Activated CD8-positive, alpha-beta T cell treated with anti-CD3 and anti-CD28 coated beads for 36 hours (primary cell): ENCODE data around the gene MYO10. TPM values are rescaled to one million over a fixed set of nuclear protein-coding genes. Genes with fewer than 3 reads are reported as not detected.

Experiments
- ATAC-seq: fragments of 200-7000 bp; cut with Tn5 transposase; one replicate; pipeline ENCODE4 v1.10.0; 2021; ENCODE audit warnings: mild to moderate bottlenecking, moderate library complexity
- CTCF ChIA-PET: fragments of 350-600 bp; sonication (Branson Sonifier 250); formaldehyde crosslinking; loops from one replicate; lab custom pipeline; 2021; ENCODE audit warnings: antibody characterized with exemption; lab: Charles Lee
- POLR2A ChIA-PET: fragments of 350-600 bp; sonication (Branson Sonifier 250); formaldehyde crosslinking; loops from one replicate; lab custom pipeline; 2021; ENCODE audit warnings: antibody characterized with exemption; lab: Charles Lee
- DNase-seq: peaks from one replicate; pipeline ENCODE4 v3.0.0-alpha.2; 2020
- H3K27ac Mint-ChIP-seq: one replicate; pipeline ENCODE4 v1.8.0; 2021; ENCODE audit warnings: mild to moderate bottlenecking, mixed read lengths
- H3K27me3 Mint-ChIP-seq: one replicate; pipeline ENCODE4 v1.8.0; 2021; ENCODE audit warnings: mixed read lengths
- H3K36me3 Mint-ChIP-seq: one replicate; pipeline ENCODE4 v1.8.0; 2021; ENCODE audit warnings: low read depth, mixed read lengths
- H3K4me1 Mint-ChIP-seq: one replicate; pipeline ENCODE4 v1.8.0; 2021; ENCODE audit warnings: low read depth, mixed read lengths
- H3K4me3 Mint-ChIP-seq: one replicate; pipeline ENCODE4 v1.8.0; 2021; ENCODE audit warnings: mild to moderate bottlenecking, moderate library complexity, mixed read lengths
- H3K9me3 Mint-ChIP-seq: one replicate; pipeline ENCODE4 v1.8.0; 2021; ENCODE audit warnings: mixed read lengths
- intact Hi-C: fragments of 100-400 bp; cut with micrococcal nuclease; formaldehyde crosslinking; loops from one replicate; pipeline ENCODE4 v1.10.0; 2022
- total RNA-seq, 2 experiments: library from RNA; stranded (reverse); gene quantifications; one replicate each; pipeline ENCODE4 v1.2.3, GENCODE V29; 2021
- TF ChIP-seq, protein P1 (sequence below): fragments of 200-600 bp; IDR thresholded peaks from one replicate; pipeline ENCODE4 v1.8.0; 2022; ENCODE audit warnings: antibody characterized with exemption, mild to moderate bottlenecking

Gene MYO10
- total RNA-seq, 2 experiments from 2014 or later = 0.09 TPM; not detected in 1

DNA sequence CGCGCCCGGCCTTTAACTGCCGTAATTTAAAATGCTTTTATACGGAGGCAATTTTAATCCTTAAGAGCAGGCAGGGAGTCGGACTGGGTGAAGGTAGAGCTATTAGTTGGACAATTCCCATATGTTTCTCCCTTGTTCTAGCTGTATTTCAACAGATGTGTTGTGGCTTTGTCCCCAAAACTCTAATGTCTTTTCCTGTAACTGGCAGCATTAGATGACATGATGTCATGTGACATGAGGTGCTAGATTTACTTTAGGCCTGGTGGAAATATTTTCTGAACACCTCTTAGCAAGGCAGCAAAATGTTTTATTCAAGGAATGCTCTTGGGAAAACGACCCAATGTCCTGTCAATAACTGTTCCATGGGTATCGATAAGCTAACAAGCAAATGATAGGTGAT is 8.5 kb downstream of the MYO10 start:
- TF ChIP-seq, protein P1, sequence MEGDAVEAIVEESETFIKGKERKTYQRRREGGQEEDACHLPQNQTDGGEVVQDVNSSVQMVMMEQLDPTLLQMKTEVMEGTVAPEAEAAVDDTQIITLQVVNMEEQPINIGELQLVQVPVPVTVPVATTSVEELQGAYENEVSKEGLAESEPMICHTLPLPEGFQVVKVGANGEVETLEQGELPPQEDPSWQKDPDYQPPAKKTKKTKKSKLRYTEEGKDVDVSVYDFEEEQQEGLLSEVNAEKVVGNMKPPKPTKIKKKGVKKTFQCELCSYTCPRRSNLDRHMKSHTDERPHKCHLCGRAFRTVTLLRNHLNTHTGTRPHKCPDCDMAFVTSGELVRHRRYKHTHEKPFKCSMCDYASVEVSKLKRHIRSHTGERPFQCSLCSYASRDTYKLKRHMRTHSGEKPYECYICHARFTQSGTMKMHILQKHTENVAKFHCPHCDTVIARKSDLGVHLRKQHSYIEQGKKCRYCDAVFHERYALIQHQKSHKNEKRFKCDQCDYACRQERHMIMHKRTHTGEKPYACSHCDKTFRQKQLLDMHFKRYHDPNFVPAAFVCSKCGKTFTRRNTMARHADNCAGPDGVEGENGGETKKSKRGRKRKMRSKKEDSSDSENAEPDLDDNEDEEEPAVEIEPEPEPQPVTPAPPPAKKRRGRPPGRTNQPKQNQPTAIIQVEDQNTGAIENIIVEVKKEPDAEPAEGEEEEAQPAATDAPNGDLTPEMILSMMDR = no peak
- H3K4me3 Mint-ChIP-seq = no peak overlapping the region
- intact Hi-C loops = no loop called here
- H3K27ac Mint-ChIP-seq = no peak overlapping the region
- no peaks in the 10 kb centered on the region for H3K9me3 Mint-ChIP-seq
- no peaks in the 10 kb centered on the region for H3K4me1 Mint-ChIP-seq
- ATAC-seq (no peak), DNase-seq (no peak)
- H3K27me3 Mint-ChIP-seq = peaks cover 11% of the 10 kb centered on the region
- ChIA-PET CTCF (interaction anchor here (1.0 to 1.6 kb wide), 2 partner anchors 262 to 317 kb away, joined by 3 to 5 read pairs; no protein-coding TSS in a partner anchor), POLR2A (no interaction called here)
- no peaks in the 10 kb centered on the region for H3K36me3 Mint-ChIP-seq

DNA sequence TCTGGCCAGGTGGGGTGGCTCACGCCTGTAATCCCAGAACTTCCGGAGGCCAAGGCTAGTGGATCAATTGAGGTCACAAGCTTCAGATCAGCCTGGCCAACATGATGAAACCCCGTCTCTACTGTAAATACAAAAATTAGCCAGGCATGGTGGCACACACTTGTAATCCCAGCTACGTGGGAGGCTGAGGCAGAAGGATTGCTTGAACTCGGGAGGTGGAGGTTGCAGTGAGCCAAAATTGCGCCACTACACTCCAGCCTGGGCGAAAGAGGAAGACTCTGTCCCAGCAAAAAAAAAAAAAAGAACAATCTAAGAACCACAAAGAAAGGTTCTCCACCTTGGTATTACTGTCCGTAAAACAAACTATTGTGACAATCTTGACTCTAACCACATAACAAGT is 9.7 kb downstream of the MYO10 start:
- H3K27ac Mint-ChIP-seq = no peak overlapping the region
- no peaks in the 10 kb centered on the region for H3K4me1 Mint-ChIP-seq
- POLR2A ChIA-PET = no interaction called here
- peaks cover 4% of the 10 kb centered on the region for H3K27me3 Mint-ChIP-seq
- CTCF ChIA-PET = interaction anchor here (1.0 kb wide), 1 partner anchor 318 kb away, joined by 3 read pairs; no protein-coding TSS in a partner anchor
- DNase-seq (no peak), ATAC-seq (no peak)
- no peaks in the 10 kb centered on the region for H3K9me3 Mint-ChIP-seq
- TF ChIP-seq, protein P1 = no peak
- no peaks in the 10 kb centered on the region for H3K36me3 Mint-ChIP-seq
- intact Hi-C loops = no loop called here
- no peak overlapping the region for H3K4me3 Mint-ChIP-seq

DNA sequence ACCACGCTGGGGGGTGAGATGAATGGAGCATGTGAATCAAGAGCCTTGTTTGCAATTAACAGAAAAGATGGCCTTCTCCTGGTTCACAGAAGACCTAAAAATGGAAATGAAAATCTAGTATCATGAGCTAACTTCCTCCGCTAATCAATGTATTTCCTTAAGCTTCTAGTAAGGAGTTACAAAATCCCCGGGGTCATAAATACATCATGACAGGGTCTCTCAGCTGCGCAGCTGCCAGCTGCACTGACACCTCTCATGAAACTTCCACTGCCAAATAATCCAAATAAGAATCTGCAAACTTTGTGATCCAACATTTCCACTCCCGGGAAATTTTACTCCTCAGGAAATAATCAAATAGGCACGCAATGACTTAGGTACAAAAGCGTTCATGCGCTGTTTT is 11.9 kb downstream of the MYO10 start:
- ChIA-PET POLR2A (no interaction called here), CTCF (no interaction called here)
- H3K27me3 Mint-ChIP-seq = no peaks in the 10 kb centered on the region
- no peak overlapping the region for H3K4me3 Mint-ChIP-seq
- no peak for DNase-seq
- intact Hi-C loops = no loop called here
- no peaks in the 10 kb centered on the region for H3K4me1 Mint-ChIP-seq
- no peak for ATAC-seq
- H3K27ac Mint-ChIP-seq = no peak overlapping the region
- H3K36me3 Mint-ChIP-seq = no peaks in the 10 kb centered on the region
- TF ChIP-seq, protein P1 = no peak
- H3K9me3 Mint-ChIP-seq = no peaks in the 10 kb centered on the region

DNA sequence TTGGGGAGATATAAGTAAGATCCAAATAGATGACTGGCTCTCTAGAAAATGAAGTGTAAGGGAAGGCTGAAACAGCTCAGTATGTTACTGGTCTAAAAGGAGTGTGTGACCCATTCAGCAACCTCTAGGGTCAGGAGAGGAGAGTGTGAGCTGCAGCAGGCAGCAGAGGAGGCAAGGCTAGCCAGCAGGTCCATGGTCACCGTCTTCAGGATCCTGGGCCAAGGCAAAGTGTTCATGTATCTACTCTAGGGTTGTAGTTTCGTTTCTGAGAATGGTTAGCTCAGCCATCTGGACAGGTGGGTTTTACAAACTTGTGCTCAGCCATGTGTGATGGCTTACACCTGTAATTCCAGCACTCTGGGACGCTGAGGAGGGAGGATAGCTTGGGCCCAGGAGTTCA is 13.7 kb downstream of the MYO10 start:
- H3K36me3 Mint-ChIP-seq = no peaks in the 10 kb centered on the region
- H3K27me3 Mint-ChIP-seq = no peaks in the 10 kb centered on the region
- ChIA-PET CTCF (no interaction called here), POLR2A (no interaction called here)
- H3K4me1 Mint-ChIP-seq = no peaks in the 10 kb centered on the region
- no peak overlapping the region for H3K4me3 Mint-ChIP-seq
- intact Hi-C loops = no loop called here
- no peaks in the 10 kb centered on the region for H3K9me3 Mint-ChIP-seq
- TF ChIP-seq, protein P1 = no peak
- ATAC-seq = no peak
- DNase-seq = no peak
- H3K27ac Mint-ChIP-seq = no peak overlapping the region

DNA sequence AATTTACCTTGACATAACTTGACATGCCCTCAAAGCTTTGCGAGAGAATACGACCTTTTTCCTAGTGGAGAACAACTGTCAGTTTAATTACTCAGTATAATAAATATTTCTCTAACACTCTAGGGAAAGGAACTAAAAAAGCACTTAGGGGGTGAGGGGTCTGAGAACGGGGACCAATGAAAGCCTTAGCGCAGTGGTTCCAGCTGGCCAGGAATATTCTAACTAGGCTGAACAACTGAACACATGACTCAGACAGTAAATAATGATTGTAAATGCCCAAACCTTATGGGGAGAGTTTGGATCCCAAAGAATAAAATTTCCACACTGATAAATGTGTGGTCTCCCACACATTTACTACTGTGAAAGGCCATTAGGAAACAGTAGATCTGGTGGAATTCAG is 14.9 kb downstream of the MYO10 start:
- POLR2A ChIA-PET = no interaction called here
- TF ChIP-seq, protein P1 = no peak
- no peaks in the 10 kb centered on the region for H3K27me3 Mint-ChIP-seq
- H3K9me3 Mint-ChIP-seq = no peaks in the 10 kb centered on the region
- no peak overlapping the region for H3K27ac Mint-ChIP-seq
- H3K4me1 Mint-ChIP-seq = no peaks in the 10 kb centered on the region
- ATAC-seq (no peak), DNase-seq (no peak)
- CTCF ChIA-PET = no interaction called here
- H3K4me3 Mint-ChIP-seq = no peak overlapping the region
- no peaks in the 10 kb centered on the region for H3K36me3 Mint-ChIP-seq
- intact Hi-C loops = no loop called here
